Measurements from ENCODE around the gene NAALADL1.

Gene NAALADL1

GRCh38 chr11:65040520-65040846 lies 17.9 kb downstream of the NAALADL1 start:
- H3K27ac ChIP-seq (ENCODE audit: low read length, poor library complexity, severe bottlenecking), result peak overlapping the region; percentile 98
- H2BK120ac ChIP-seq (ENCODE audit: low read depth, low read length), result no peak overlapping the region
- H3K36me3 ChIP-seq (ENCODE audit: control insufficient read depth in 1 of 2, insufficient read depth in 2 of 2, low read depth in 1 of 2, low read length in 2 of 2), result peaks cover 51 to 61% of the 10 kb centered on the region in 2 experiments
- H2BK5ac ChIP-seq (ENCODE audit: low read depth, low read length, poor library complexity, severe bottlenecking), result no peak overlapping the region
- 32% methylated on average over 6 of the region's 7 CpGs for WGBS
- H2BK12ac ChIP-seq (ENCODE audit: low read length in 2 of 2), result no peak overlapping the region
- peak overlapping the region; percentile 82 for H4K8ac ChIP-seq (ENCODE audit: low read length)
- H2AK5ac ChIP-seq (ENCODE audit: low read length, severe bottlenecking), result no peak overlapping the region
- H3K18ac ChIP-seq (ENCODE audit: low read depth in 1 of 2, low read length in 2 of 2), result no peak overlapping the region
- peaks cover 16% of the 10 kb centered on the region for H3K4me1 ChIP-seq (ENCODE audit: control insufficient read depth, insufficient read depth, low read depth, low read length)
- no peak overlapping the region for H2BK15ac ChIP-seq (ENCODE audit: low read depth, poor library complexity, severe bottlenecking)
- H3K9ac ChIP-seq (ENCODE audit: low read length), result peak overlapping the region; percentile 88
- H4K91ac ChIP-seq (ENCODE audit: low read length), result no peak overlapping the region
- H3K23ac ChIP-seq (ENCODE audit: low read length in 2 of 2), result no peak overlapping the region
- H3K27me3 ChIP-seq (ENCODE audit: control insufficient read depth in 1 of 2, insufficient read depth in 1 of 2, low read length in 2 of 2), result no peaks in the 10 kb centered on the region
- peaks cover 30% of the 10 kb centered on the region for H3K79me1 ChIP-seq (replicated peaks; ENCODE audit: low read length, poor library complexity, severe bottlenecking)
- H3K14ac ChIP-seq (ENCODE audit: low read length in 2 of 2), result no peak overlapping the region
- H3K4ac ChIP-seq (ENCODE audit: low read depth in 1 of 2, low read length in 2 of 2), result no peak overlapping the region
- H3K4me3 ChIP-seq (ENCODE audit: insufficient read depth in 1 of 2, low read depth in 1 of 2, low read length in 2 of 2), result peak overlapping the region; percentile 87 to 98
- no peaks in the 10 kb centered on the region for H3K9me3 ChIP-seq (ENCODE audit: control insufficient read depth, low read length)
- DNase-seq, result no peak
- H3K4me2 ChIP-seq (ENCODE audit: low read length, poor library complexity, severe bottlenecking), result peak overlapping the region; percentile 94
- H2AFZ ChIP-seq (ENCODE audit: low read depth, low read length), result no peak overlapping the region

- Histone ChIP-seq H3K4me1 (ENCODE audit: control insufficient read depth, insufficient read depth, low read depth, low read length) (peaks cover 6% of the 10 kb centered on the region), H2BK12ac (ENCODE audit: low read length in 2 of 2) (no peak overlapping the region), H3K23ac (ENCODE audit: low read length in 2 of 2) (no peak overlapping the region), H2BK15ac (ENCODE audit: low read depth, poor library complexity, severe bottlenecking) (no peak overlapping the region), H3K9me3 (ENCODE audit: control insufficient read depth, low read length) (no peaks in the 10 kb centered on the region), H3K79me1 (replicated peaks; ENCODE audit: low read length, poor library complexity, severe bottlenecking) (peaks cover 6% of the 10 kb centered on the region), H3K4ac (ENCODE audit: low read depth in 1 of 2, low read length in 2 of 2) (no peak overlapping the region), H3K27ac (ENCODE audit: low read length, poor library complexity, severe bottlenecking) (no peak overlapping the region), H3K27me3 (ENCODE audit: control insufficient read depth in 1 of 2, insufficient read depth in 1 of 2, low read length in 2 of 2) (no peaks in the 10 kb centered on the region), H2BK5ac (ENCODE audit: low read depth, low read length, poor library complexity, severe bottlenecking) (no peak overlapping the region), H2AK5ac (ENCODE audit: low read length, severe bottlenecking) (no peak overlapping the region), H2BK120ac (ENCODE audit: low read depth, low read length) (no peak overlapping the region), H3K18ac (ENCODE audit: low read depth in 1 of 2, low read length in 2 of 2) (no peak overlapping the region), H4K8ac (ENCODE audit: low read length) (no peak overlapping the region), H3K4me2 (ENCODE audit: low read length, poor library complexity, severe bottlenecking) (no peak overlapping the region), H3K9ac (ENCODE audit: low read length) (no peak overlapping the region), H3K4me3 (ENCODE audit: insufficient read depth in 1 of 2, low read depth in 1 of 2, low read length in 2 of 2) (no peak overlapping the region), H4K91ac (ENCODE audit: low read length) (no peak overlapping the region), H2AFZ (ENCODE audit: low read depth, low read length) (no peak overlapping the region), H3K36me3 (ENCODE audit: control insufficient read depth in 1 of 2, insufficient read depth in 2 of 2, low read depth in 1 of 2, low read length in 2 of 2) (peaks cover 65 to 66% of the 10 kb centered on the region in 2 experiments), H3K14ac (ENCODE audit: low read length in 2 of 2) (no peak overlapping the region)
- 100% methylated on average over 4 of the region's 6 CpGs for WGBS
- DNase-seq, result no peak
Observed at GRCh38 chr11:65036931-65037330, 21.4 kb downstream of the NAALADL1 start.

GRCh38 chr11:65035579-65035978 lies 22.8 kb downstream of the NAALADL1 start:
- no peak overlapping the region for H2BK15ac ChIP-seq (ENCODE audit: low read depth, poor library complexity, severe bottlenecking)
- H3K4ac ChIP-seq (ENCODE audit: low read depth in 1 of 2, low read length in 2 of 2), result no peak overlapping the region
- no peak overlapping the region for H3K4me3 ChIP-seq (ENCODE audit: insufficient read depth in 1 of 2, low read depth in 1 of 2, low read length in 2 of 2)
- no peak overlapping the region for H2AFZ ChIP-seq (ENCODE audit: low read depth, low read length)
- H4K91ac ChIP-seq (ENCODE audit: low read length), result no peak overlapping the region
- no peaks in the 10 kb centered on the region for H3K27me3 ChIP-seq (ENCODE audit: control insufficient read depth in 1 of 2, insufficient read depth in 1 of 2, low read length in 2 of 2)
- no peak overlapping the region for H4K8ac ChIP-seq (ENCODE audit: low read length)
- H3K27ac ChIP-seq (ENCODE audit: low read length, poor library complexity, severe bottlenecking), result no peak overlapping the region
- no peak for DNase-seq
- no peak overlapping the region for H3K14ac ChIP-seq (ENCODE audit: low read length in 2 of 2)
- H3K18ac ChIP-seq (ENCODE audit: low read depth in 1 of 2, low read length in 2 of 2), result no peak overlapping the region
- H2BK120ac ChIP-seq (ENCODE audit: low read depth, low read length), result no peak overlapping the region
- H2AK5ac ChIP-seq (ENCODE audit: low read length, severe bottlenecking), result no peak overlapping the region
- WGBS, result 90% methylated on average over 11 of the region's 11 CpGs
- H3K23ac ChIP-seq (ENCODE audit: low read length in 2 of 2), result no peak overlapping the region
- H3K36me3 ChIP-seq (ENCODE audit: control insufficient read depth in 1 of 2, insufficient read depth in 2 of 2, low read depth in 1 of 2, low read length in 2 of 2), result peaks cover 72 to 76% of the 10 kb centered on the region in 2 experiments
- no peaks in the 10 kb centered on the region for H3K9me3 ChIP-seq (ENCODE audit: control insufficient read depth, low read length)
- H2BK12ac ChIP-seq (ENCODE audit: low read length in 2 of 2), result no peak overlapping the region
- H2BK5ac ChIP-seq (ENCODE audit: low read depth, low read length, poor library complexity, severe bottlenecking), result no peak overlapping the region
- peaks cover 2% of the 10 kb centered on the region for H3K4me1 ChIP-seq (ENCODE audit: control insufficient read depth, insufficient read depth, low read depth, low read length)
- no peak overlapping the region for H3K4me2 ChIP-seq (ENCODE audit: low read length, poor library complexity, severe bottlenecking)
- H3K79me1 ChIP-seq (replicated peaks; ENCODE audit: low read length, poor library complexity, severe bottlenecking), result peaks cover 9% of the 10 kb centered on the region
- no peak overlapping the region for H3K9ac ChIP-seq (ENCODE audit: low read length)

- no peaks in the 10 kb centered on the region for H3K27me3 ChIP-seq (ENCODE audit: control insufficient read depth in 1 of 2, insufficient read depth in 1 of 2, low read length in 2 of 2)
- H3K27ac ChIP-seq (ENCODE audit: low read length, poor library complexity, severe bottlenecking), result no peak overlapping the region
- WGBS, result 97% methylated on average over 2 of the region's 2 CpGs
- H2BK15ac ChIP-seq (ENCODE audit: low read depth, poor library complexity, severe bottlenecking), result no peak overlapping the region
- H3K4me1 ChIP-seq (ENCODE audit: control insufficient read depth, insufficient read depth, low read depth, low read length), result no peaks in the 10 kb centered on the region
- no peak overlapping the region for H4K91ac ChIP-seq (ENCODE audit: low read length)
- no peak overlapping the region for H2AK5ac ChIP-seq (ENCODE audit: low read length, severe bottlenecking)
- no peak overlapping the region for H3K23ac ChIP-seq (ENCODE audit: low read length in 2 of 2)
- H2BK12ac ChIP-seq (ENCODE audit: low read length in 2 of 2), result no peak overlapping the region
- H3K79me1 ChIP-seq (replicated peaks; ENCODE audit: low read length, poor library complexity, severe bottlenecking), result peaks cover 10% of the 10 kb centered on the region
- no peak overlapping the region for H2BK5ac ChIP-seq (ENCODE audit: low read depth, low read length, poor library complexity, severe bottlenecking)
- H4K8ac ChIP-seq (ENCODE audit: low read length), result no peak overlapping the region
- no peak for DNase-seq
- no peak overlapping the region for H3K9ac ChIP-seq (ENCODE audit: low read length)
- H3K18ac ChIP-seq (ENCODE audit: low read depth in 1 of 2, low read length in 2 of 2), result no peak overlapping the region
- no peak overlapping the region for H2AFZ ChIP-seq (ENCODE audit: low read depth, low read length)
- no peak overlapping the region for H3K4me2 ChIP-seq (ENCODE audit: low read length, poor library complexity, severe bottlenecking)
- no peak overlapping the region for H3K4ac ChIP-seq (ENCODE audit: low read depth in 1 of 2, low read length in 2 of 2)
- no peaks in the 10 kb centered on the region for H3K9me3 ChIP-seq (ENCODE audit: control insufficient read depth, low read length)
- H2BK120ac ChIP-seq (ENCODE audit: low read depth, low read length), result no peak overlapping the region
- H3K36me3 ChIP-seq (ENCODE audit: control insufficient read depth in 1 of 2, insufficient read depth in 2 of 2, low read depth in 1 of 2, low read length in 2 of 2), result peaks cover 65 to 72% of the 10 kb centered on the region in 2 experiments
- H3K14ac ChIP-seq (ENCODE audit: low read length in 2 of 2), result no peak overlapping the region
- H3K4me3 ChIP-seq (ENCODE audit: insufficient read depth in 1 of 2, low read depth in 1 of 2, low read length in 2 of 2), result no peak overlapping the region
Observed at GRCh38 chr11:65034423-65034822, 23.9 kb downstream of the NAALADL1 start.

Data from mesenchymal stem cell (in vitro differentiated cells and primary cell).